ENCODE measurements around the gene INTS11. TPM values are rescaled to one million over a fixed set of nuclear protein-coding genes. Genes with fewer than 3 reads are reported as not detected.

The INTS11 gene
- total and polyA plus RNA-seq, 2 donors (not counting 1 experiment from before 2014, with no cell fraction given): 149 to 245 TPM

DNA sequence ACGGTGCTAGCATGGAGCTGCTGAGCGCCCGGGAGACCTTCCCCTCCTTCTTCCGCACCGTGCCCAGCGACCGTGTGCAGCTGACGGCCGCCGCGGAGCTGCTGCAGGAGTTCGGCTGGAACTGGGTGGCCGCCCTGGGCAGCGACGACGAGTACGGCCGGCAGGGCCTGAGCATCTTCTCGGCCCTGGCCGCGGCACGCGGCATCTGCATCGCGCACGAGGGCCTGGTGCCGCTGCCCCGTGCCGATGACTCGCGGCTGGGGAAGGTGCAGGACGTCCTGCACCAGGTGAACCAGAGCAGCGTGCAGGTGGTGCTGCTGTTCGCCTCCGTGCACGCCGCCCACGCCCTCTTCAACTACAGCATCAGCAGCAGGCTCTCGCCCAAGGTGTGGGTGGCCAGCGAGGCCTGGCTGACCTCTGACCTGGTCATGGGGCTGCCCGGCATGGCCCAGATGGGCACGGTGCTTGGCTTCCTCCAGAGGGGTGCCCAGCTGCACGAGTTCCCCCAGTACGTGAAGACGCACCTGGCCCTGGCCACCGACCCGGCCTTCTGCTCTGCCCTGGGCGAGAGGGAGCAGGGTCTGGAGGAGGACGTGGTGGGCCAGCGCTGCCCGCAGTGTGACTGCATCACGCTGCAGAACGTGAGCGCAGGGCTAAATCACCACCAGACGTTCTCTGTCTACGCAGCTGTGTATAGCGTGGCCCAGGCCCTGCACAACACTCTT lies 7.7 kb upstream of the INTS11 start:
- 92% methylated on average over 57 of the region's 57 CpGs for WGBS (ENCODE audit: insufficient coverage)
- H3K4me2 ChIP-seq (replicated peaks; ENCODE audit: low read depth, low read length, poor library complexity, severe bottlenecking): no peak overlapping the region
- intact Hi-C loops (cut with micrococcal nuclease): no loop called here
- no peaks in the 10 kb centered on the region for H3K79me2 ChIP-seq (ENCODE audit: control insufficient read depth, insufficient read depth, low read length)
- H3K27ac ChIP-seq (ENCODE audit: low read length in 2 of 2): no peak overlapping the region
- no peaks in the 10 kb centered on the region for H3K9me3 Mint-ChIP-seq (ENCODE audit: insufficient read depth)
- H3K4me1 ChIP-seq (ENCODE audit: control insufficient read depth in 2 of 2, insufficient read depth in 2 of 2, low read length in 2 of 2): peaks cover 0 to 16% of the 10 kb centered on the region in 2 donors
- H3K9ac ChIP-seq (ENCODE audit: low read length): no peak overlapping the region
- no peak overlapping the region for H2AFZ ChIP-seq (ENCODE audit: insufficient read depth, low read depth, low read length, poor library complexity, severe bottlenecking)
- peaks cover 7% of the 10 kb centered on the region for H3K4me1 Mint-ChIP-seq
- H3K36me3 ChIP-seq (replicated peaks in 1 of 2; ENCODE audit: control extremely low read depth in 1 of 2, control insufficient read depth in 1 of 2, extremely low read depth in 1 of 2, insufficient read depth in 2 of 2, low read length in 1 of 2): peaks cover 0 to 4% of the 10 kb centered on the region in 2 experiments
- H3K27me3 ChIP-seq (replicated peaks in 1 of 4; ENCODE audit: control extremely low read depth in 1 of 4, control insufficient read depth in 3 of 4, insufficient read depth in 4 of 4, low read length in 3 of 4): no peaks in the 10 kb centered on the region
- ChIA-PET POLR2A (interaction anchor here (0.7 kb wide), 1 partner anchor 10 kb away, joined by 12 read pairs; no protein-coding TSS in a partner anchor), CTCF (no interaction called here)
- no peaks in the 10 kb centered on the region for H4K20me1 ChIP-seq (ENCODE audit: control insufficient read depth, insufficient read depth, low read length, poor library complexity, severe bottlenecking)
- H3K27me3 Mint-ChIP-seq: no peaks in the 10 kb centered on the region
- no peak for TF ChIP-seq EZH2 (IDR thresholded peaks at IDR 0.05; ENCODE audit: borderline replicate concordance, insufficient read depth, low read depth, low read length, poor library complexity, severe bottlenecking)
- TF ChIP-seq, protein P1, sequence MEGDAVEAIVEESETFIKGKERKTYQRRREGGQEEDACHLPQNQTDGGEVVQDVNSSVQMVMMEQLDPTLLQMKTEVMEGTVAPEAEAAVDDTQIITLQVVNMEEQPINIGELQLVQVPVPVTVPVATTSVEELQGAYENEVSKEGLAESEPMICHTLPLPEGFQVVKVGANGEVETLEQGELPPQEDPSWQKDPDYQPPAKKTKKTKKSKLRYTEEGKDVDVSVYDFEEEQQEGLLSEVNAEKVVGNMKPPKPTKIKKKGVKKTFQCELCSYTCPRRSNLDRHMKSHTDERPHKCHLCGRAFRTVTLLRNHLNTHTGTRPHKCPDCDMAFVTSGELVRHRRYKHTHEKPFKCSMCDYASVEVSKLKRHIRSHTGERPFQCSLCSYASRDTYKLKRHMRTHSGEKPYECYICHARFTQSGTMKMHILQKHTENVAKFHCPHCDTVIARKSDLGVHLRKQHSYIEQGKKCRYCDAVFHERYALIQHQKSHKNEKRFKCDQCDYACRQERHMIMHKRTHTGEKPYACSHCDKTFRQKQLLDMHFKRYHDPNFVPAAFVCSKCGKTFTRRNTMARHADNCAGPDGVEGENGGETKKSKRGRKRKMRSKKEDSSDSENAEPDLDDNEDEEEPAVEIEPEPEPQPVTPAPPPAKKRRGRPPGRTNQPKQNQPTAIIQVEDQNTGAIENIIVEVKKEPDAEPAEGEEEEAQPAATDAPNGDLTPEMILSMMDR (IDR thresholded peaks at IDR 0.05): no peak
- H3K4me3 Mint-ChIP-seq: no peak overlapping the region
- peaks cover 0 to 16% (median 0%) of the 10 kb centered on the region in 3 donors for H3K9me3 ChIP-seq (ENCODE audit: control extremely low read depth in 1 of 3, control insufficient read depth in 2 of 3, insufficient read depth in 1 of 3, low read length in 2 of 3)
- no peak overlapping the region for H3K27ac Mint-ChIP-seq
- DNase-seq: no peak
- no peak for ATAC-seq (ENCODE audit: low read depth)
- no peak overlapping the region for H3K4me3 ChIP-seq (ENCODE audit: control extremely low read depth in 1 of 5, extremely low read depth in 1 of 5, insufficient read depth in 1 of 5, low read depth in 2 of 5, low read length in 4 of 5)
